Activated T-helper 1 cell treated with anti-CD3 and anti-CD28 coated beads, Interleukin-12 subunit alpha, Interleukin-12 subunit beta, Interleukin-2, Interleukin-4 antibody, amounts not matched to agents 30 ng/mL and 10 ng/mL and 1 ng/mL, durations not matched to agents 14 hours and 24 hours and 36 hours (primary cell): Measurements from ENCODE around the gene NUP42. TPM values are rescaled to one million over a fixed set of nuclear protein-coding genes. Genes with fewer than 3 reads are reported as not detected.

Experiments
- DNase-seq: peaks from one replicate; pipeline ENCODE4 v3.0.0; 2021; ENCODE audit warnings: low spot score
- H3K27ac Mint-ChIP-seq: one replicate; pipeline ENCODE4 v1.8.0; 2021; ENCODE audit warnings: mild to moderate bottlenecking, mixed read lengths
- H3K27me3 Mint-ChIP-seq: one replicate; pipeline ENCODE4 v1.8.0; 2022; ENCODE audit warnings: mild to moderate bottlenecking, moderate library complexity, mixed read lengths; ENCODE audit not compliant: insufficient read depth
- H3K36me3 Mint-ChIP-seq: one replicate; pipeline ENCODE4 v1.8.0; 2021; ENCODE audit warnings: low read depth, mixed read lengths
- H3K4me1 Mint-ChIP-seq: one replicate; pipeline ENCODE4 v1.8.0; 2021; ENCODE audit warnings: low read depth, mixed read lengths
- H3K4me3 Mint-ChIP-seq: one replicate; pipeline ENCODE4 v1.8.0; 2021; ENCODE audit warnings: mild to moderate bottlenecking, moderate library complexity, mixed read lengths
- H3K9me3 Mint-ChIP-seq: one replicate; pipeline ENCODE4 v1.8.0; 2021; ENCODE audit warnings: mixed read lengths
- intact Hi-C: fragments of 100-400 bp; cut with micrococcal nuclease; formaldehyde crosslinking; loops from one replicate; pipeline ENCODE4 v1.15.1; 2024
- total RNA-seq: library from RNA; stranded (reverse); gene quantifications from 2 replicates; pipeline ENCODE4 v1.2.3, GENCODE V29; 2022

The NUP42 gene, protein sequence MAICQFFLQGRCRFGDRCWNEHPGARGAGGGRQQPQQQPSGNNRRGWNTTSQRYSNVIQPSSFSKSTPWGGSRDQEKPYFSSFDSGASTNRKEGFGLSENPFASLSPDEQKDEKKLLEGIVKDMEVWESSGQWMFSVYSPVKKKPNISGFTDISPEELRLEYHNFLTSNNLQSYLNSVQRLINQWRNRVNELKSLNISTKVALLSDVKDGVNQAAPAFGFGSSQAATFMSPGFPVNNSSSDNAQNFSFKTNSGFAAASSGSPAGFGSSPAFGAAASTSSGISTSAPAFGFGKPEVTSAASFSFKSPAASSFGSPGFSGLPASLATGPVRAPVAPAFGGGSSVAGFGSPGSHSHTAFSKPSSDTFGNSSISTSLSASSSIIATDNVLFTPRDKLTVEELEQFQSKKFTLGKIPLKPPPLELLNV
- total RNA-seq = 52.7 and 55.2 TPM in 2 replicates

DNA sequence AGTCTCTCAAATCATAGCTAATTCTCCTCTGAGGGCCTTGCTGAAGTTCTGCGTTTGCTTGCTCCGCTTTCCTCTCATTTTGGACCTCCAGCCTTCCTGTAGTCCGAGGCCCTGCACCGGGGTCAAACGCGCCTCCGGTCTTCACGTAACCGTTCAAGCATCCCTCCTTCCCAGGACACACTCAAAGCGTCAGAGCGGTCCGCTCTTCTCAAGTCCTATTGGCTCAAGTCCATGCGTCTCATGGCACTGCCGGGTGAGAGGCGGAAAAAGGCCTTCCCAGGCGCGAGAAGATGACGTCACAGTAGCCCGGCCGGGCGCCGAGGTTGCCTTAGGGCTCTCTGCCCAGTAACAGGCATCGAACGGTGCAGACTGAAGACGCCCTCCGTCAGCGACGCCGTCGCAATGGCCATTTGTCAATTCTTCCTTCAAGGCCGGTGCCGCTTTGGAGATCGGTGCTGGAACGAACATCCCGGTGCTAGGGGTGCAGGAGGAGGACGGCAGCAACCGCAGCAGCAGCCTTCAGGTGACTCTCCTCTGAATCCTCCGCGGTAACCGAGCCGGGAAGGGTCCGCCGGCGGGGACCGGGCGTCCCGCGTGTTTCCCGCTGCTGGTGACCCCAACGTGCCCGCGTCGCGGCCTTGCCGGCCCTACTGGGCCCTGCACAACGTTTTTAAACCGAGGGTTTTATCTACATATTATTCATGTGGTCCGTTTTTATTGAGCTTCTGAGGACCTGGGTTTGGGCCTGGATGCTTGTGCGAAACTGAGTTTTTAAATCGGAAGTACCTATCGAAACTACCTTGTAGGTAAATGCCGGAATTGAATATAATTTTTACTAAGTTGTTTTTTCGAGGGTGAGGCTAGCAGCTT is at the start of gene NUP42:
Gene NUP42, plus strand, starts transcription at position 365 of the 870 bp plus-strand sequence. Its CDS starts 38 bp downstream, at position 403.
- intact Hi-C loops = loop anchor here (1.0 to 5.0 kb wide), 16 partner anchors 77 to 1575 kb away; partner anchors contain the start of genes CCDC126, CDCA7L, FAM221A and GSDME

DNA sequence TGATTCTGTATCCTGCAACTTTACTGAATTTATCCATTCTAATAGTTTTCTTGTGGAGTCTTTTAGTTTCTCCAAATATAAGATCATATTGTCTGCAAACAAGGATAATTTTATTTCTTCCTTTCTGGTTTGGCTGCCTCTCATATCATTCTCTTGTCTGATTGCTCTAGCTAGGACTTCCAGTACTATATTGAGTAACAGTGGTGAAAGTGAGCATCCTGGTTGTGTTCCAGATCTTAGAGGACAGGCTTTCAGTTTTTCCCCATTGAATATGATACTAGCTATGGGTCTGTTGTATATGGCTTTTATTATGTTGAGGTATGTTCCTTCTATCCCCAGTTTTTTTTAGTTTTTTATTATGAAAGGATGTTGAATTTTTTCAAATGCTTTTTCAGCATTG is 48.1 kb upstream of the NUP42 start:
- H3K36me3 Mint-ChIP-seq = no peaks in the 10 kb centered on the region
- no peak for DNase-seq
- H3K4me1 Mint-ChIP-seq = no peaks in the 10 kb centered on the region
- no peak overlapping the region for H3K4me3 Mint-ChIP-seq
- intact Hi-C loops = no loop called here
- peaks cover 2% of the 10 kb centered on the region for H3K27me3 Mint-ChIP-seq
- no peak overlapping the region for H3K27ac Mint-ChIP-seq
- H3K9me3 Mint-ChIP-seq = peaks cover 5% of the 10 kb centered on the region

More for the DNA sequence above, at the start of gene NUP42:
- peaks cover 8% of the 10 kb centered on the region for H3K27me3 Mint-ChIP-seq
- H3K27ac Mint-ChIP-seq = peak within 1 kb of the TSS; percentile 99
- H3K9me3 Mint-ChIP-seq = no peaks in the 10 kb centered on the region
- peaks cover 11% of the 10 kb centered on the region for H3K36me3 Mint-ChIP-seq
- H3K4me3 Mint-ChIP-seq = peak within 1 kb of the TSS; percentile 90
- peaks cover 35% of the 10 kb centered on the region for H3K4me1 Mint-ChIP-seq
- peak; percentile 96 for DNase-seq

- intact Hi-C loops = no loop called here
- no peaks in the 10 kb centered on the region for H3K36me3 Mint-ChIP-seq
- no peak overlapping the region for H3K4me3 Mint-ChIP-seq
- no peaks in the 10 kb centered on the region for H3K4me1 Mint-ChIP-seq
- H3K27ac Mint-ChIP-seq = no peak overlapping the region
- no peak for DNase-seq
- H3K27me3 Mint-ChIP-seq = peaks cover 2% of the 10 kb centered on the region
- H3K9me3 Mint-ChIP-seq = peaks cover 5% of the 10 kb centered on the region
Observed at GRCh38 chr7:23135755-23136154, 46.1 kb upstream of the NUP42 start.

DNA sequence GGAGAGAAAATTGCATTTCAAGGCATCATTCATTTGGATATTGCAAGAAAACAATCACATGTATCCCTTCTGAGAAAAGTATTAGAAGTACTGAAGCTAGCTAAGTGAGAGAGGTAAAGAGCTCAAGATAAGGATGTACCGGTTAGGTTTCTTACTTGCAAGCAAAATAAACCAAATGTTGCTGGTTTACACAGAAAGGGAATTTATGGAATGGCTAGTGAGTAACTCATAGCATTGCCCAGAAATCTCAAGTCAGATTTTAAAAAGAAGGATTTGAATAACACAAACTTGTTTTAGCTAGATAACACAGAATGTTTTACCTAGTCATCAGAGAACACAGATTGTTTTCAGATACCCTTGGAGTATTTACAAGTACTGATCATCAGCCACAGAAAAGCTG is 45.6 kb upstream of the NUP42 start:
- Mint-ChIP-seq H3K27me3 (peaks cover 2% of the 10 kb centered on the region), H3K27ac (no peak overlapping the region), H3K4me1 (no peaks in the 10 kb centered on the region), H3K9me3 (peaks cover 5% of the 10 kb centered on the region), H3K36me3 (no peaks in the 10 kb centered on the region), H3K4me3 (no peak overlapping the region)
- intact Hi-C loops = no loop called here
- no peak for DNase-seq

DNA sequence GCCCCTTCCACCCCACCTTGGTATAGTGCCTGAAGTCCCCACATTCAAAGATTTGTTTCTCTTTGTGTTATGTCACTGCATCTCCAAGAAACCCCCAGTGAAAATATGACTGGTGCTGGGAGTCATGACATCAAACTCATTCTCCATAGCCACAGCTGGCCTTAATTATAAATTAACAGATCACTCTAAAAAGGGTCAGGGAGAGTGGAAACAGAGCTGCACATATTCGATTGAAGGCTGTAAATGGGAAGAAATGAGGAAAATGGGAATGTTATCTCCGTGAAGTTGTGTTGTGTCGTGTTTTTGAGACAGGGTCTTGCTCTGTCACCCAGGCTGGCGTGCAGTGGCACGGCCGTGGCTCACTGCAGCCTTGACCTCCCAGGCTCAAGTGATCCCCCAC is 24.2 kb upstream of the NUP42 start:
- Mint-ChIP-seq H3K27ac (no peak overlapping the region), H3K4me3 (no peak overlapping the region), H3K4me1 (no peaks in the 10 kb centered on the region), H3K36me3 (peaks cover 3% of the 10 kb centered on the region), H3K27me3 (no peaks in the 10 kb centered on the region), H3K9me3 (no peaks in the 10 kb centered on the region)
- DNase-seq = no peak
- intact Hi-C loops = no loop called here

DNA sequence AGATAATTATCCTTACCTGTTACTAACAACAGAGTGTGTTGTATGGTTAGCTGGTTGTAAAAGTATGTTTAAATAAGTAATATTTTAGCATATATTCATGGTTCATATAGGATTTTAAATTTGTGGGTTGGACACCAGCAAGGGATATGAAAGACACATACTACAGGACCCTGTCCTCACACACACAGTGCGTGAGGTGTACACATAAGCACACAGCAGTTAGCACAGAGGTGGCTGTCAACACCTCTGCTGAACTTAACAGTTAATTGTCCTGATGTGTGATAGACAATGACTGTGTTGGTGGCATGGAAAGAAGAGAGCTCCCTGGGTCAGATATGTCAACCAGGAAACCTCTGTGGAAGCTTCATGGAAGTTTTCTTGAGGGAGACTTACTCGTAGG is 23.3 kb upstream of the NUP42 start:
- H3K27ac Mint-ChIP-seq = no peak overlapping the region

DNA sequence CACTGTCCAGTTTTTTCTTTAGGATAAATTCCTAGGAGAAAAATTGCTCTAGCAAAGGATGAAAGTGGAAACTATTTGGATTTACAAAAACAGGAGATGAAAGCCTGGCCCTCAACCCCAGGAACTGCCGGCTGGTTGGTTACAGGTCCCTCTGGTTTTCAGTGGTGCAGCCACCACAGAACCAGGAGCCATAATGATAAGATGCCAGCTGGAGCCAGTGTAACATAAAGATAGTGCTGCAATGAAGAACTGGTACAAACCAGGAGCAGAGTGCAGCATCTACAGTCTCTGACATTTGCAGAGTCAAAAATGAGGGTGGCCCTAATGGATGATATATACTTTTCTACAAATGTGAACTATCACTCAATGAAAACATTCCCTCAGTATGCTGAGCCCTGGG is 20.4 kb upstream of the NUP42 start:
- DNase-seq = no peak
- H3K36me3 Mint-ChIP-seq = no peaks in the 10 kb centered on the region
- intact Hi-C loops = no loop called here
- H3K27ac Mint-ChIP-seq = no peak overlapping the region
- no peaks in the 10 kb centered on the region for H3K9me3 Mint-ChIP-seq
- H3K4me3 Mint-ChIP-seq = no peak overlapping the region
- no peaks in the 10 kb centered on the region for H3K4me1 Mint-ChIP-seq
- no peaks in the 10 kb centered on the region for H3K27me3 Mint-ChIP-seq

More for the DNA sequence above, 23.3 kb upstream of the NUP42 start:
- Mint-ChIP-seq H3K27me3 (no peaks in the 10 kb centered on the region), H3K4me1 (no peaks in the 10 kb centered on the region), H3K9me3 (no peaks in the 10 kb centered on the region), H3K4me3 (no peak overlapping the region), H3K36me3 (peaks cover 3% of the 10 kb centered on the region)
- intact Hi-C loops = no loop called here
- DNase-seq = no peak

- intact Hi-C loops = no loop called here
- no peak overlapping the region for H3K27ac Mint-ChIP-seq
- H3K4me3 Mint-ChIP-seq = no peak overlapping the region
- H3K4me1 Mint-ChIP-seq = no peaks in the 10 kb centered on the region
- H3K36me3 Mint-ChIP-seq = no peaks in the 10 kb centered on the region
- no peaks in the 10 kb centered on the region for H3K9me3 Mint-ChIP-seq
- no peaks in the 10 kb centered on the region for H3K27me3 Mint-ChIP-seq
- DNase-seq = no peak
Observed at GRCh38 chr7:23164846-23165245, 17.0 kb upstream of the NUP42 start.

DNA sequence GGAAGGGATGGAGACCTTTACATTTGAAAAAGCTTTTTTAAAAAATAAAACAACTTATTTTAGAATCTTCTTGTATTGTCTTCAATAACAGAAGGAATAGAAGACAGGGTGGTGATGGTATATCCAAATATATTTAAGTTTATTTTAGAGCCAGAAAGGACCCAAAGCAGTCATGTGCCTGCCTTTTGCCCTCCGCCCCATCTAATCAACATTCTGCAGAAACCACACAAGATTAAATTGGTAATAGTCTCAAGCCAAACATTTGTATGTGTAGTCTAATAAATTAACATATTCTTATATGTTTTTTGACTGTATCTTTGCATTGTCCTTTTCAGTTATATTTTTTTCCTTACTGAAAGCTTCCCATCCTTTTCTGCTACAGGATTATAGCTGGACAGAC is 16.5 kb upstream of the NUP42 start:
- Mint-ChIP-seq H3K27ac (no peak overlapping the region), H3K4me1 (no peaks in the 10 kb centered on the region), H3K4me3 (no peak overlapping the region), H3K27me3 (no peaks in the 10 kb centered on the region), H3K9me3 (no peaks in the 10 kb centered on the region), H3K36me3 (no peaks in the 10 kb centered on the region)
- intact Hi-C loops = no loop called here
- DNase-seq = no peak

DNA sequence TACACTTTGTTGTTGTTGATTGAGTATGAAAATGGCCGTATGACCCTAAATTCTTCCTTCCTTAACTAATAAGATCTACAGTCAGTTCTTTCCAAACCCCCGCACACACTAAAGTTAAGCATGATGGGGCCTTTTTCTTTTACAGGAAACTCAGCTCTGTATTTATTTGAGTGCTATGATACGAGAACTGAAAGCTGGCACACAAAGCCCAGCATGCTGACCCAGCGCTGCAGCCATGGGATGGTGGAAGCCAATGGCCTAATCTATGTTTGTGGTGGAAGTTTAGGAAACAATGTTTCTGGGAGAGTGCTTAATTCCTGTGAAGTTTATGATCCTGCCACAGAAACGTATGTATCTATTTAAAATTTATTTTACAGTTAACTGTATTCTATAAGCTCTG is 14.2 kb upstream of the NUP42 start:
- H3K4me3 Mint-ChIP-seq = no peak overlapping the region
- no peak for DNase-seq
- intact Hi-C loops = no loop called here
- H3K4me1 Mint-ChIP-seq = no peaks in the 10 kb centered on the region
- no peaks in the 10 kb centered on the region for H3K9me3 Mint-ChIP-seq
- H3K36me3 Mint-ChIP-seq = no peaks in the 10 kb centered on the region
- H3K27me3 Mint-ChIP-seq = no peaks in the 10 kb centered on the region
- no peak overlapping the region for H3K27ac Mint-ChIP-seq

DNA sequence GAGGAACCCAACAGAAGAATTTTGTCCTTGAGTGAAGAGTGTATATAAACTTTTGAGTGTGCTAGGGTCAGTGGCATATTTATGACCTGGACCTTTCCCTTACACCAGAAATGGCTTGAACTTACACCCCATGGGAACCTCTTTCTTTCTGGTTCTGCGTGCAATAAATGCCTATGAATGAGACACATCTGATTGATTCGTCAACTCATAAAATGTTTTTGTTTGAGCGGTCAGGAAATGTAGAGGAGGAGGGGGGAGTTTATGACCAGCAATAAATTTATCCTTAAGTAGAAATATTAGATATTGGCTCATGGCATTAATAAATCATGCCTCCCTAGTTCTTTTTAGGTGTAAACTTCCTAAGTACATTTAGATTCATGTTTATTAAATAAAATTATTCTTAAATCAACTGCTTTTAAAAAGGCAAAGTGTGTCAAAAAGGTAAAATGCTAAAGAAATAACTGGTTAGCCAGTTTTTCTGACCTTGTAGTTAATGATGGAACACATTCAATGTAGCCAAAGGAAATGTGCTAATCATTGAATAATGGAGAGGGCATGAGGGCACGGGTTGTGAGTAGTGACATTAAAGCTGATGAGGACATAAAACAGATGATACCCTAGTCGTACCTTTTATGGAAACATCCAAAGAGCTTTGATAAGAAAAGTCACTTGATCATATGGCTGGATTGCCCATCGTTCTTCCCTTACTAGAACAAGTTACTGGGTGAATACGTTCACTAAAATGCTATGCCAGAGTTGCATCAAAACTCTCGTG is 13.6 kb upstream of the NUP42 start:
- intact Hi-C loops = no loop called here
- no peak for DNase-seq
- H3K27me3 Mint-ChIP-seq = no peaks in the 10 kb centered on the region
- H3K36me3 Mint-ChIP-seq = no peaks in the 10 kb centered on the region
- H3K4me1 Mint-ChIP-seq = no peaks in the 10 kb centered on the region
- H3K4me3 Mint-ChIP-seq = no peak overlapping the region
- H3K9me3 Mint-ChIP-seq = no peaks in the 10 kb centered on the region
- H3K27ac Mint-ChIP-seq = no peak overlapping the region

DNA sequence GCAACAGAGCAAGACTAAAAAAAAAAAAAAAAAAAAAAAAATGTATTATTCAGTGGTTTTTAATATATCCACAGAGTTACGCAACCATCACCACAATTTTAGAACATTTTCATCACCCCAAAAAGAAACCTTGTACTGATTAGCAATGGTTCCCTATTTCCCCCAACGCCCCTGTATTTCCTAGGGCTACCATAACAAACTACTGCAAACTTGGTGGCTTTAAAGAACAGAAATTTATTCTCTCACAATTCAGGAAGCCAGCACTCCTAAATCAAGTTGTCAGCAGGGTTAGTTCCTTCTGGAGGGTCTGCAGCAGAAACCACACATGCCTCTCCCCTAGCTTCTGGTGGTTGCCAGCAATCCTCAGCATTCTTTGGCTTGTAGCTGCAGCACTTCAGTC is 5.9 kb upstream of the NUP42 start:
- Mint-ChIP-seq H3K27me3 (peaks cover 10% of the 10 kb centered on the region), H3K4me3 (no peak overlapping the region), H3K27ac (no peak overlapping the region), H3K9me3 (no peaks in the 10 kb centered on the region), H3K36me3 (no peaks in the 10 kb centered on the region), H3K4me1 (peaks cover 7% of the 10 kb centered on the region)
- intact Hi-C loops = no loop called here
- no peak for DNase-seq
